Measurements from ENCODE around the gene NLRC5.

Gene NLRC5

DNA sequence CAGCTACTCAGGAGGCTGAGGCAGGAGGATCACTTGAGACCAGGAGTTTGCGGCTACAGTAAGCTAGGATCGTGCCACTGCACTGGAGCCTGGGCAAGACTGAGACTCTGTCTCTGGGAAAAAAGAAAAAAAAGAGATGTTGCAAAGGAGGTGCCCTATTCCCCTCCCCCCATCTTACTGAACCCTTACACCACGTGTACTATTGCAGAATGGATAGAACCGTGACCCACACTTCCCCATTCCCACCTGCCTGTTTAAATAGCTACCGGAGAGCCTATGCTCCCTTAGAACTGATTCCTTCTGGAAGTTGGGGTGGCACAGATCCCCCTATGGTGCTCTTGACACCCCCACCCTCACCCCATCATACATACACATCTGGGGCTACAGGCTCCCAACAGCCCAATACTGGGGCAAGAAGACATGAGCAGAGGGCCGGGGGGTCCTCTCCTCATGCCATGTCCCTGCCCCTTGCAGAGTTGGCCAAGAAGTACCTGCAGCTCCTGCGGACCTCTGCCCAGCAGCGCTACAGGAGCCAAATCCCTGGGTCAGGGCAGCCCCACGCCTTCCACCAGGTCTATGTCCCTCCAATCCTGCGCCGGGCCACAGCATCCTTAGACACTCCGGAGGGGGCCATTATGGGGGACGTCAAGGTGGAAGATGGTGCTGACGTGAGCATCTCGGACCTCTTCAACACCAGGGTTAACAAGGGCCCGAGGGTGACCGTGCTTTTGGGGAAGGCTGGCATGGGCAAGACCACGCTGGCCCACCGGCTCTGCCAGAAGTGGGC lies 35.7 kb downstream of the NLRC5 start:
- no peak for DNase-seq (ENCODE audit: low spot score)

DNA sequence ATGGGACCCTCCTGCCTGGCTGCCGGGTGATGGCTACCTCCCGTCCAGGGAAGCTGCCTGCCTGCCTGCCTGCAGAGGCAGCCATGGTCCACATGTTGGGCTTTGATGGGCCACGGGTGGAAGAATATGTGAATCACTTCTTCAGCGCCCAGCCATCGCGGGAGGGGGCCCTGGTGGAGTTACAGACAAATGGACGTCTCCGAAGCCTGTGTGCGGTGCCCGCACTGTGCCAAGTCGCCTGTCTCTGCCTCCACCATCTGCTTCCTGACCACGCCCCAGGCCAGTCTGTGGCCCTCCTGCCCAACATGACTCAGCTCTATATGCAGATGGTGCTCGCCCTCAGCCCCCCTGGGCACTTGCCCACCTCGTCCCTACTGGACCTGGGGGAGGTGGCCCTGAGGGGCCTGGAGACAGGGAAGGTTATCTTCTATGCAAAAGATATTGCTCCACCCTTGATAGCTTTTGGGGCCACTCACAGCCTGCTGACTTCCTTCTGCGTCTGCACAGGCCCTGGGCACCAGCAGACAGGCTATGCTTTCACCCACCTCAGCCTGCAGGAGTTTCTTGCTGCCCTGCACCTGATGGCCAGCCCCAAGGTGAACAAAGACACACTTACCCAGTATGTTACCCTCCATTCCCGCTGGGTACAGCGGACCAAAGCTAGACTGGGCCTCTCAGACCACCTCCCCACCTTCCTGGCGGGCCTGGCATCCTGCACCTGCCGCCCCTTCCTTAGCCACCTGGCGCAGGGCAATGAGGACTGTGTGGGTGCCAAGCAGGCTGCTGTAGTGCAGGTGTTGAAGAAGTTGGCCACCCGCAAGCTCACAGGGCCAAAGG lies 36.8 kb downstream of the NLRC5 start:
- no peak for DNase-seq (ENCODE audit: low spot score)

DNA sequence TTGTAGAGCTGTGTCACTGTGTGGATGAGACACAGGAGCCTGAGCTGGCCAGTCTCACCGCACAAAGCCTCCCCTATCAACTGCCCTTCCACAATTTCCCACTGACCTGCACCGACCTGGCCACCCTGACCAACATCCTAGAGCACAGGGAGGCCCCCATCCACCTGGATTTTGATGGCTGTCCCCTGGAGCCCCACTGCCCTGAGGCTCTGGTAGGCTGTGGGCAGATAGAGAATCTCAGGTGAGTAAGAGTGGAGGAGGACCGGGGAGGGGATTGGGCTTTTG lies 37.4 kb downstream of the NLRC5 start:
- DNase-seq (ENCODE audit: low spot score): no peak

DNA sequence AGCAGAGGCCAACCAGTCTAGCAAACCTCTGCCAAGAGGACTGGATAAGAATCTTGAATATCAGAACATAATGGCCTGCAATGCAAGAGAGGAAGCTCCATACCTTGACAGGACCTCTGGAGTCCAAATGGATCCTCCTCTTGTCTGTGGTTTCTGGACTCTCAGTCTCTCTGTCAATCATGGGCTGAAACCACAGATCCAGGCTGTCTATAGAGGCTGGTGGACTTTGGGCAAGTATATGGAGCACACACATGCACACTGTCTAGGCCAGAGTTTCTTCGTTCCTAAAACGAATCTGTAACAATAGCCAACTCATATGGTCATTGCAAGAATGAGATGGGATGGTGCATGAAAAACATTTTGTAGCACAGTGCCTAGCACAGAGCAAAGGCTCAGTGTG lies 37.7 kb downstream of the NLRC5 start:
- no peak for DNase-seq (ENCODE audit: low spot score)

DNA sequence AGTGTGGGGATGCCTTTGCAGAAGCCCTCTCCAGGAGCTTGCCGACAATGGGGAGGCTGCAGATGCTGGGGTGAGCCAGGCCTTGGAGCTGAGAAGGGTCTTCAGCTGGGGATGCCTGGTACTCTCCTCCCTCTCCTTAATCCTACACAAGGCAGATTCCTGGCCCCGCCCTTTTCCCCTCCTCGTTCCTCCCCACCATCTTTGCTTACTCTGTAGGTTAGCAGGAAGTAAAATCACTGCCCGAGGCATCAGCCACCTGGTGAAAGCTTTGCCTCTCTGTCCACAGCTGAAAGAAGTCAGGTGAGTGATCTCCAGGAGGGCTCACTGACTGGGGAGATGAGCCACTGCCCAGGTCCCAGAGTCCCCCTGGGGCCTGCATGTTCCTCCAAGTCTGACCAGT lies 38.7 kb downstream of the NLRC5 start:
- DNase-seq (ENCODE audit: low spot score): no peak

DNA sequence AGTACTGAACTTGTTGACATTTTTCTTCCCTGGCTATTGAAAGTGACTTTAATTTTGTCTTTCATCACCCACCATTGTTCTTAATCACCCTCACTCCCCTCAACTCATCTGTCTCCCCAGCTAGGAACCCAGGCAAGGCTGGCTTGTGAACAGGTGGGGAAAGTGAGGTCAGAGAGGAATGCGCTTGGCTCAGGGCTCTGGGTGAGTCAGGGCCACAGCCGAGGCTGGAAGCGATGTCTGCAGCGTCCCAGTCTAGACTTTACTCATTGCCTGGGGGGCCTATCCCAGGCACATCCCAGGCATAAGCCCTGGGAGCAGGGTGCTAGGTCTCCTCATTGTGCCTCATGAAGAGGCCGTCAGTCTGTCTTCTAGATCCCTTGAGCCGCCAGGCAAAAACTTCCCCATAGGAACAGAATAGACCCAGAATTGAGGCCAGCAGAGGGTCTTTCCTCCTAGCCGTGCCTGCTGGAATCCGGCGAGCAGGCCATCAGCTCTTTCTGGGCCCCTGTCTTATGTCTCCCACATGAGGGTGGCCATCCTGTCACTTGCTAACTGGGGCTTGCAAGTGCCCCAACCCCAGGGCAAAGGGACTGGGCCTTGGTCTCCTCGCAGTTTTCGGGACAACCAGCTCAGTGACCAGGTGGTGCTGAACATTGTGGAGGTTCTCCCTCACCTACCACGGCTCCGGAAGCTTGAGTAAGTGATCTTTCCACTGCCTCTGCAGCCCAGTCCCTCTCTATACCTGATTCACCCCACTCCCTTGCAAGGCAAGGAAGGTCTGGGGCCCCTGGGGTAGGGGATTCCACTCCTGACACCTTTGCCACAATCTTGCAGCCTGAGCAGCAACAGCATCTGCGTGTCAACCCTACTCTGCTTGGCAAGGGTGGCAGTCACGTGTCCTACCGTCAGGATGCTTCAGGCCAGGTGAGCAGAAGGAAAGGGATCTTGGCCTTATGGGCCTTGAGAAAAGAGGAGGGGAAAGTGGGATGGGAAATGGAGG lies 40.1 kb downstream of the NLRC5 start:
- no peak for DNase-seq (ENCODE audit: low spot score)

DNA sequence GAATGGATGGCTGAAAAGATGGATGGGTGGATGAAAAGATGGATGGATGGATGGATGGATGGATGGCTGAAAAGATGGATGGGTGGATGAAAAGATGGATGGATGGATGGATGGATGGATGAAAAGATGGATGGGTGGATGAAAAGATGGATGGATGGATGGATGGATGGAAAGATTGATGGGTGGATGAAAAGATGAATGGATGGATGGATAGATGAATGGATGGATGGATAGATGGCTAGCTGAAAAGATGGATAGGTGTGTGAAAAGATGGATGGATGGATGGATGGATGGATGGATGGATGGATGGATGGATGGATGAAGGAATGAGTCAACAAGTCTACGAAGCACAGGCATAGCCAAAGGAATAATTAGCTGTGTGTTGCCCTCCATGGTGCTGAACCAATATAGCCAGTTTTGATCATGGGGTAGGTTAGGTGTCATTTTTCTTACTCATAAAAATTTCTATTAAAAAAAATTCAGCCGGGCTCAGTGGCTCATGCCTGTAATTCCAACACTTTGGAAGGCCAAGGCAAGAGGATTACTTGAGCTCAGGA lies 41.1 kb downstream of the NLRC5 start:
- no peak for DNase-seq (ENCODE audit: low spot score)

DNA sequence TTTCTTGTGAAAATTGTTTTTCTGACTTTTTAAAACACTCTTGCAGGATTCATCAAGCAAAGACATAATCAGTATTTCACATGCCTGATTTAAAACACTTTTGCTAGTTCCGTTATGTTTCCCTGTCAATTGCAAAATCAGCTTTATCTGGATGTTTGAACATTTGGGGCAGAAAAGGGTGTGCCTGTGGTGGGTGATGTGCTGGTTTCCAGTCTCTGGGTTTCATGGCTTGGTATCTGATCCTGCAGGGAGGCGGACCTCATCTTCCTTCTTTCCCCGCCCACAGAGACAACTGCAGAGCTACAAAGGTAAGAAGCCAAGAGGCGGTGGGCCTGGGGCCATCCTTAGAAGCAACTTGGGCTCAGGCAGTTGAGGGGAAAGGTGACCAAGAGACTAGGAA lies 41.8 kb downstream of the NLRC5 start:
- DNase-seq (ENCODE audit: low spot score): no peak

DNA sequence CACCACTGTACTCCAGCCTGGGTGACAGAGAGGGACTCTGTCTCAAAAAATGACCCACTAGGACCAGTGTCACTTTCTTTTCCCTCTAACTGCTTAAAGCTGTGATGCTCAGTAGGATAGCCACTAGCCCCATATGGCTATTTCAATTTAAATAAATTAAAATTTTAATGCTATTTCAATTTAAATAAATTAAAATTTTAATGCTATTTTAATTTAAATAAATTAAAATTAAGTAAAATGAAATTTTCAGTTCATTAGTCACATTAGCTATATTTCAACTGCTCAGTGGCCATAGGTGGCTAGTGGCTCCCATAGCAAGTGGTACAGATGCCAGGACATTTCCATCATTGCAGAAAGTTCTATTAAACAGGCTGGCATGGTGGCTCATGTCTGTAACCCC lies 43.0 kb downstream of the NLRC5 start:
- DNase-seq (ENCODE audit: low spot score): no peak

DNA sequence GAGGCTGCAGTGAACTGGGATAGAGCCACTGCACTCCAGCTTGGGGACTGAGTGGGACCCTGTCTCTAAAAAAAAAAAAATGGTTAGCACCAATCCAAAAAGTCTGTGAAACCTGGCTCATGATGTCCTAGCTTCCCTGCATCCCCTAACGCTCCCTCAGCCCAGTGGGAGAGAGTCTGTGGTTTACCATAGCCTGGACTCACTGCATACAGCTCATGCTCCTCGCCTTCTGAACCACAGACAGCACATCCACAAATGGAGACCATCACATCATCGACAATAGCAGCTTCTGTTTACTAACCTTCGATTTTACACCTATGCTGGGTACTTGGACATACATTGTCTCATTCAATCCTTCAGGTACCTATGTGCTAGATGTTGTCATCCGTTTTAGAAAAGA lies 43.6 kb downstream of the NLRC5 start:
- DNase-seq (ENCODE audit: low spot score): no peak

DNA sequence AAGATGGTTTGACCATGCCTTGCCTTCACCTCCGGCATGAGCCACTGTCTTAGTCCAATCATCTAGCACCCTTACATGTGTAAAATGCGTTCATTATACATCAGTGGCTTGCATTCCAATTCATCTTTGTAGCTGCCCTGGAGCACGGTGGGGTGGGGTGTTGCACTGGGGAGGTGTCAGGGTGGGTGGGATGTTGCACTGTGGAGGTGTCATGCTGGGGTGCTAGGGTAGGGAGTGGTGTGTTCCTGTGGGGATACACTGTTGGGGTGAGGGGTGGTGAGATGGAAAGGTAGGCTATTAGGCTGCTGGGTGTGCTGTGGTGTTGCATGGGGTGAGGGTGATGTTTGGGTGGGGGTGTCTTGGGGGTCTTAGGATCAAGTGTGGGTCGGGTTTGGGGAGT lies 47.0 kb downstream of the NLRC5 start:
- DNase-seq (ENCODE audit: low spot score): no peak

DNA sequence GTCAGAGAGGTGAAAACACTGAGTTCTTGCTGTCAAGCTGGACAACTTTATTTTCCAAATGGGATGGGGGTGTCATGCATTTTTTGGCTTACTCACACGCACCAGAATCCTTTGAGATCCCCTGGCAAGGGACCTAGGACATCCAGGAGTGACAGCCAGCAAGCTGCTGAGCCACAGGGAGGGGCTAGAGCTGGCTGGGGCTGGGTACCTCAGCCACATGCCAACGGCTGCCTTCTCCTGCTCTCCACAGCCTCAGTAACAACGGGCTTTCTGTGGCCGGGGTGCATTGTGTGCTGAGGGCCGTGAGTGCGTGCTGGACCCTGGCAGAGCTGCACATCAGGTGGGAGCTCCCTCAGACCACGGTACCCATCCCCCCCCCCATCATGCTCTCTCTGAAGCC lies 47.6 kb downstream of the NLRC5 start:
- DNase-seq (ENCODE audit: low spot score): no peak

DNA sequence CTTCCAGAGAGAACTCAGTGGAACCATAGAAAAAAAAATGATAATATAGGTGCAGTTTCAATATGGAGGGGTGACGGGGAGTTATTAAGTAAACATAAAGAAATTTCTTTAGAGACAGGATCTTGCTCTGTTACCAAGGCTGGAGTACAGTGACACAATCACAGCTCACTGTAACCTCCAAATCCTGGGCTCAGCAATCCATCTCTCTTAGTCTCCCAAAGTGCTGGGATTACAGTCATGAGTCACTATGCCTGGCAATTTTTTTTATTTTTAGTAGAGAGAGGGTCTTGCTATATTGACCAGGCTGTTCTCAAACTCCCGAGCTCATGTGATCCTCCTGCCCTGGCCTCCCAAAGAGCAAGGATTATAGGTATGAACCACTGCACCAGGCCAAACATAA lies 48.8 kb downstream of the NLRC5 start:
- DNase-seq (ENCODE audit: low spot score): no peak

DNA sequence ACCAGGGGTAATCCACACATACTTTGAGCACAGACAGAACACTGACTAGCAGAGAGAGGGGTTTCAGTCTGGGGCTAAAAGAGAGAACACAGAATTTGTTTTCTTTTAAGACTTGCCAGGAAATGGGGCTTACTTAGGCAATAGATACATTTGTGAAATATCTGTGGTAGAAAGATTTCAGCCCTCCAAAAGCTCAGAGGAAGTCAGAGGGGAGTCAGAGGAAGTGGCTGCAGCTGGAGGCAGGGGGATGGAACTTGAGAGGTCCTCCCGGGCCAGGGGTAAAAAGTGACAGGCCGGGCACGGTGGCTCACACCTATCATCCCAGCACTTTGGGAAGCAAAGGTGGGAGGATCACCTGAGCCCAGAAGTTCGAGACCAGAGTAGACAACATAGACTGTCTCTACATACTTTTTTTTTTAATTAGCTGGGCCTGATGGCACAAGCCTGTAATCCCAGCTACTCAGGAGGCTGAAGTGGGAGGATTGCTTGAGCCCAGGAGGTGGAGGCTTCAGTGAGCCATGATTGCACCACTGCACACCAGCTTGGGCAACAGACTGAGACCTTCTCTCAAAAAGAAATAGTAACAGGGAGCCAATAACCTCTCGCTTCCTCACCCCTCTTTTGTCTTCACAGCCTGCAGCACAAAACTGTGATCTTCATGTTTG lies 49.9 kb downstream of the NLRC5 start:
- no peak for DNase-seq (ENCODE audit: low spot score)

DNA sequence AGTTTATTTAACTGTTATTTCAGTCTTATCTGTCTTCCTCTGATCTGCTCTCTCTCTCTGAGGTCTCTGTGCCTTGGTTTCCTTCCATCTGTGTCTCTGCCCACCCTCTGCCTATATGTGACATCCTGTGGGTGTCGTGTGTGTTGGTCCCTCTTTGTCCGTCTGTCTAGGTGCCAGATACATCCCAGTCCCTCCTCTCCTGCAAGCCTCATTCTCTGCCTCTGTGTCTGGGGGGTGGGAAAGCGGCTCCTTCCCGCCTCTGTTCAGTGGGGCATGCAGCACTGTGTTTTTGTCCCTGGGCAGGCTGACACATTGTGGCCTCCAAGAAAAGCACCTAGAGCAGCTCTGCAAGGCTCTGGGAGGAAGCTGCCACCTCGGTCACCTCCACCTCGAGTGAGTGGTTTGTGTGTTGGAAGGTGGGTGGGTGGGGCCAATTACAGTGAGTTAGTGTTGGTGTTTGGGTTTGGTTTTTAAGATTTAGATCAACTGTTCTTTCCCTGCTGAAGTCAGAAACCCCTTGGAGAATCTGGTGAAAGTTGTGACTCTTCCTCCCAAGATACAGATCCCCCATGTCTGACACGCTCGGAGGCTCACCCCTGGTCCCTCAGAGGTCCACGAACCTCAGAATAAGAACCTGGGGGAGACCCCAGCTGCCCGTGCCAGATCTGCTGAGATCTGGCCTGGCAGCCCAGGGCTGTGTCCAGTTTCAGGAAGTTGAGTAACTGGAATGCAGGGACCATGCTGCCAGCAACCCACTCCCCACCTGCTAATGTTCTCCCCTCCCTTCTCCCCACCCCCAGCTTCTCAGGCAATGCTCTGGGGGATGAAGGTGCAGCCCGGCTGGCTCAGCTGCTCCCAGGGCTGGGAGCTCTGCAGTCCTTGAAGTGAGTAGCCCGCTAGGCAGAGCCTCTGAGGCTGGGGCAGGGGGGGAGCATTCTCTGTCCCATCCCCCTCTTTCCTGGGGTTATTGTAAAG lies 52.1 kb downstream of the NLRC5 start:
- DNase-seq (ENCODE audit: low spot score): no peak

DNA sequence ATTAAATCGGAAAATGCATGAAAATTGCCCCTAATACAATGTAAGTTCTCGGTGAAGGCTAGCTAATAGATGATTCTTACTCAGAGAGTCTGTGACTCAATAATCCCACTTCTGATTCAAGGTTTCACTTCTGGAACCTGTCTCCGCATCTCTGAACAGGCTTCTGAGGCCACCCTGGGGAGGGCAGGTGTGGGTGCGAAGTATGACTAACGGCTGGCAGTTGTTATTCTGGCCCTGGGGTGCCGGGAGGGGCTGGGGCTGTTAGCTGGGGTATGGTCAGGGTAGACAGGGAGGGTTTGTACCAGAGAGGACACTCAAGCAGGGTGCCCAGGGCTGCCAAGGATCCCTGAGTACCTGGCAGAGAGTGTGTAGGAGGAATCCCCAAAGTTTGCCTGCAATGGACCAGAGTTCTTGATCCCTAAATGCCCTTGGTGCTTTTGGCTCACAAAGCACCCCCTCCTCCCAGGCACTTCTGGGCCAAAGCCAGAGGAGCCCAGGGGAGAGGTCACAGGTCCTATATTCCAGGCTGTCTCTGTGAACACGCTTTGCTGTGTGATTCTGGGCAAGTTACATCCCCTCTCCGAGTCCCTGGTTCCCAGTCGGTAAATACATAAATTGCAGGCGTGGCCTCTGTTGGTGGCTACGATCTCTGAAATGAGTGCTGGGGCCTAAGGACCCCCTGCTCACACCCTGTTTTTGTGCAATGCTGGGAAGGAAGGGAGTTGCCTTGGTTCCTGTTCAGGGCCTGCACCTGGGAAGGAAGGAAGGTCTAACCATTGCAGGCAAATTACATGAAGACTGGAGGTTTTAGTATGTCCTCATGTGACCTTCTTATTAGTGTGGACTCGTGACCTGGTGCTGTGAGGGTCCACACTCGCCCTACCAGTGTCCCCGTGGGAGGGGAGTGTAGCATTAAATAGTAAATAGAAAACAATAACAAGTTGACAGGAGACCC lies 53.1 kb downstream of the NLRC5 start:
- no peak for DNase-seq (ENCODE audit: low spot score)

DNA sequence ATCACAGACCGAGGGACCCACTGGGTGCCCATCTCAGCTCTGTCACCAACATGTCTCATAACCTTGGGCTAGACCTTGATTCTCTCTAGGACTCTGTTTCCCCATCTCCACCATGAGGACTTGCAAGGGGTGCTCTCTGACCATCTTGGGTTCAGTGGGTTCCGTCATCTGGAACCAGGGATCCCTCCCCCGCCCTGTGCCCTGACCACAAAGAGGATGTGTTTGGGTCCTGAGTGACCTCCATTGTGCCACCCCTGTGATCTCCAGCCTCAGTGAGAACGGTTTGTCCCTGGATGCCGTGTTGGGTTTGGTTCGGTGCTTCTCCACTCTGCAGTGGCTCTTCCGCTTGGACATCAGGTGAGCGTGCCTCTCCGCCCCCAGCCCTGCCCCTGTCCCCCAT lies 53.9 kb downstream of the NLRC5 start:
- no peak for DNase-seq (ENCODE audit: low spot score)

DNA sequence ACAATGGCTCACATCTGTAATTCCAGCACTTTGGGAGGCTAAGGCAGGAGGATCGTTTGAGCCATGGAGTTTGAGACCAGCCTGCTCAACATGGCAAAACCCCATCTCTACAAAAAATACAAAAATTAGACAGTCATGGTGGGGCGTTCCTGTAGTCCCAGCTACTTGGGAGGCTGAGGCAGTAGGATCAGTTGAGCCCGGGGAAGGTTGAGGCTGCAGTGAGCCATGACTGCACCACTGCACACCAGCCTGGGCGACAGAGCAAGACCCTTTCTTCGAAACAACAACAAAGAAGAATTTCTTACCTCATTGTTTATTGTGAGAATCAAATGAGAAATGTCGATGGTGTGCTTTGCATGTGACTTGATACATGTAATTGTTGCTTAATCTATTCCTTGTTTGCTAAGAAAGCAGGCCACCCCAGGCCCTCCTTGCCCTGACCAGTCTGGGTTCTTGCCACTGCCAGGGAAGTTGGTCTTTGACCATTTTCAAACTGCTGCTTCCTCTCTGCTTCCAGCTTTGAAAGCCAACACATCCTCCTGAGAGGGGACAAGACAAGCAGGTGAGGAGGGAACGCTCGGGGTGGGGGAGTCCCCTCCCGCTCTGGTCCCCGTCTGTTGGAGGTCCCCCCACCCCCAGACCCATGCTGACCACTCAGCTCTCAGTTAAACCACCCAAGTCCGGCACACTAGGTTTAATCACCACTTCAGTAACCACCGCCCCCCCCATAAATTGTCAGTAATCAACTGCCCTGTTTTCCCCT lies 55.8 kb downstream of the NLRC5 start:
- no peak for DNase-seq (ENCODE audit: low spot score)

All from iPS-NIHi11 (cell line).